OCI-LY3 (cell line): ENCODE results near the gene TMEM214.

Experiments
- CTCF ChIP-seq: fragments of 200-600, 300-600 bp; sonication (generic); IDR thresholded peaks from 2 replicates; pipeline ENCODE4 v1.5.1; 2014; ENCODE audit warnings: antibody characterized with exemption, low read length, low read depth
- EZH2phosphoT487 ChIP-seq: fragments of 200-600 bp; shearing (Covaris generic); IDR thresholded peaks from 2 replicates; pipeline ENCODE4 v1.6.1; 2018; ENCODE audit warnings: antibody characterized with exemption, mixed run types, low read depth

DNA sequence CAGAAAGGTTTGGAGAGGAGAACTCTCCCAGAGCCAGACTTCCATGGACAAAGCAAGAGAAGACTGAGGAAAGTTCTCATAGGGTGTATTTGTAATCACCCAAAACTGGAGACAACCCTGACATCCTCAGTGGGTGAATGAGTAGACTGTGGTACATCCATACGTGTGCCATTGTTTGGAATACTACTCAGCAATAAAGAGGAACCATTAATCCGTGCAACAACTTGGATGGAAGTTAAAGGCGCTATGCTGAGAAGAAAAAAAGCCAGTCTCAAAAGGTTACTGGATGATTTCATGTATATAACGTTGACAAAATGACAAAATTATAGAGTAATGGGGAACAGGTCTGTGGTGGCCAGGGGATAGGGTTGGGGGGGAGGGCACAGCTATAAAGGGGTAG is 24.1 kb upstream of the TMEM214 start:
- TF ChIP-seq CTCF, result no peak
- no peak for TF ChIP-seq EZH2phosphoT487
